AG20443 (cell line): ENCODE measurements around the gene DOCK1.
A peak's percentile ranks its signal among the peaks of the same experiment; 100 is the strongest.
"Not testable (repeated sequence)": the region's sequence is repeated elsewhere in the genome, so short reads cannot be mapped to it uniquely, and the experiment has no call there.

Source experiments
- DNase-seq: peaks from one replicate; pipeline ENCODE4 v3.0.0; 2012; ENCODE audit warnings: low spot score, mixed read lengths

The DOCK1 gene

GRCh38 chr10:126903656-126904360, 1.4 kb upstream of the DOCK1 start:
- DNase-seq = no peak

- peak; percentile 25 for DNase-seq
Measured at GRCh38 chr10:126904516-126904817, 761 bp upstream of the DOCK1 start.

- DNase-seq = peak; percentile 68
Measured at GRCh38 chr10:126905776-126906703, 812 bp downstream of the DOCK1 start.

GRCh38 chr10:126906704-126907422, 1.6 kb downstream of the DOCK1 start:
- DNase-seq = no peak

GRCh38 chr10:126907423-126907970, 2.3 kb downstream of the DOCK1 start:
- DNase-seq = no peak

- DNase-seq = peak; percentile 50
Measured at GRCh38 chr10:126908225-126908624, 3.0 kb downstream of the DOCK1 start.

GRCh38 chr10:126908729-126909128, 3.5 kb downstream of the DOCK1 start:
- no peak for DNase-seq

GRCh38 chr10:126909147-126909546, 3.9 kb downstream of the DOCK1 start:
- no peak for DNase-seq

- DNase-seq = no peak
Measured at GRCh38 chr10:126910196-126910595, 5.0 kb downstream of the DOCK1 start.

GRCh38 chr10:126910798-126911197, 5.6 kb downstream of the DOCK1 start:
- DNase-seq = no peak

GRCh38 chr10:126911301-126911700, 6.1 kb downstream of the DOCK1 start:
- no peak for DNase-seq

- DNase-seq = no peak
Measured at GRCh38 chr10:126913316-126913715, 8.1 kb downstream of the DOCK1 start.

- no peak for DNase-seq
Measured at GRCh38 chr10:126914561-126914960, 9.3 kb downstream of the DOCK1 start.

GRCh38 chr10:126916952-126917351, 11.7 kb downstream of the DOCK1 start:
- not testable (repeated sequence) for DNase-seq

- DNase-seq = no peak
Measured at GRCh38 chr10:126917375-126917774, 12.1 kb downstream of the DOCK1 start.

- DNase-seq = no peak
Measured at GRCh38 chr10:126917975-126918908, 13.0 kb downstream of the DOCK1 start.

GRCh38 chr10:126919426-126919825, 14.2 kb downstream of the DOCK1 start:
- DNase-seq = no peak

- DNase-seq = no peak
Measured at GRCh38 chr10:126921162-126921561, 15.9 kb downstream of the DOCK1 start.

- DNase-seq = peak; percentile 75
Measured at GRCh38 chr10:126921974-126922525, 16.8 kb downstream of the DOCK1 start.

GRCh38 chr10:126924180-126924914, 19.1 kb downstream of the DOCK1 start:
- DNase-seq = no peak
